Measurements from ENCODE around the gene NOL9. TPM values are rescaled to one million over a fixed set of nuclear protein-coding genes. Genes with fewer than 3 reads are reported as not detected.

The NOL9 gene
- polyA plus RNA-seq, 3 donors: 3.7 to 11.5 (median 7.6) TPM

DNA sequence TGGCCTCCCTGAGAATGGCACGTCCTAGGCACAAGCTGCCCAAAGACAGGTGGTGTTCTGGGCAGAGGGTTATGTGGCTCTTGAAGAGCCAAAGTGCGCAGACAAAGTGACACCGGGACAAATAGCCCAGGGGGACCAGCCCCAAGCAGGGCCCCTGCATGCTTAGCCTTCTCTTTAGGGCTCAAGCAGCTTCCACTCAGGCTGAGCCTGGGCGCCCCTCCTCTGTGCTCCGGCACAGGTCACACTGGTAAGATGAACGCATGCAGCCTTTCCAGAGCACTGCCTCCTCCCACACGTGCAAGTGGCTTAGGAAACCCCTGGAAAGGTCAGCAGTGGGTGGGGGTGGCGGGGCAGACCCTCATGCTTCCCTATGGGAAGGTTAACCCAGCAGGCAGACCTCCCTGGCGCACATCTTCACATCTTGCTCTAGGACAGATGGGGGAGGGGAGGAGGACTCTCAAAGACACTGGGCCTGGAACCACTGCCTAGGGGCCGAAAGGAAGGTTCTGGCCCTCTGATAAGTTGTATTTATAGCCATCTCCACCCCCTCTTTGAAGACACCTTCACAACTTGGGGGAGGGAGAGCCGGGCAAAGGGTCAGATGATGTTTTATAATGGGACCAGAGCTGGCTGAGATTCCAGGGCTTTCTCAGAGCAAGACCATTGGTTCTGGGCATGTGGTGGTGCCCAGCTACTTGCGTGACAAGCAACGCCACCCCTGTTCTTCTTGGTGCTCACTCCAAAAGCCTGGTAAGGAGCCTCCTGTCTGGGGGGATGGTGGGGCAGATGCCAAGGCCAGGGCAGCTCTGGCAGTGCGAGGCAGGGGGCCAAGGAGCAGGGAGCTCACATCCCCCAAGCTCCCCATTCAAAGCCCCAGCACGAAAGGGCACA, 42.8 kb upstream of the NOL9 start:
- WGBS (ENCODE audit: insufficient coverage): 96% methylated on average over 10 of the region's 15 CpGs
- peaks cover 98% of the 10 kb centered on the region for H4K20me1 ChIP-seq (ENCODE audit: insufficient read depth, low read length)

DNA sequence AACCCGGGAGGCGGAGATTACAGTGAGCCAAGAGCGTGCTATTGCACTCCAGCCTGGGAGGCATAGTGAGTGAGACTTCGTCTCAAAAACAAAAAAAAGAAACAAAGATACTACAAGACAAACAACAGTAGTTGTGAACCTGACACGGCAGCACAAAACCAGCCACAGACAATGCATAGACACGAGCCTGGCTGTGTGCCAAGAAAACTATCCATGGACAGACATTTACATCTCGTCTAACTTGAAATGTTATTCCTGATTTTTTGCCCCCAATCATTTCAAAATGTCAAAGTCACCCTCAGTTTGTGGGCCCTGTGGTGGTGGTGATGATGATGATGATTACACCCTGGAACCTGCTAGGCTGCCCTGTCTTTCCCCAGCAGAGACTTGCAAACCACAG, 42.0 kb upstream of the NOL9 start:
- H3K4me1 ChIP-seq (ENCODE audit: control insufficient read depth in 1 of 2, insufficient read depth in 2 of 2, low read length in 2 of 2): peaks cover 34 to 51% of the 10 kb centered on the region in 2 donors

More for the DNA sequence above, 42.8 kb upstream of the NOL9 start:
- Mint-ChIP-seq H3K9me3 (peaks cover 0 to 2% (median 0%) of the 10 kb centered on the region in 7 donors), H3K4me1 (peaks cover 37% of the 10 kb centered on the region), H3K27me3 (ENCODE audit: low read depth in 3 of 3) (no peaks in the 10 kb centered on the region), H3K4me3 (no peak overlapping the region), H3K27ac (peak overlapping the region in 2 of 7 donors; percentile 37 to 50), H3K36me3 (peaks cover 52 to 75% of the 10 kb centered on the region in 2 donors)
- H3K4me3 ChIP-seq (replicated peaks in 1 of 3; ENCODE audit: low read depth in 2 of 3, low read length in 3 of 3): no peak overlapping the region
- no peak overlapping the region for H3K4me2 ChIP-seq (replicated peaks; ENCODE audit: extremely low read depth, low read length, poor library complexity, severe bottlenecking)
- H3K27ac ChIP-seq (ENCODE audit: low read depth in 1 of 2, low read length in 2 of 2): peak overlapping the region in 1 of 2 donors; percentile 4
- no peaks in the 10 kb centered on the region for H3K9me3 ChIP-seq (replicated peaks in 1 of 2; ENCODE audit: control insufficient read depth in 1 of 2, insufficient read depth in 1 of 2, low read length in 2 of 2)
- no peaks in the 10 kb centered on the region for H3K27me3 ChIP-seq (ENCODE audit: control insufficient read depth in 2 of 2, insufficient read depth in 2 of 2, low read length in 2 of 2)
- H2AFZ ChIP-seq (ENCODE audit: insufficient read depth, low read depth, low read length, poor library complexity, severe bottlenecking): no peak overlapping the region
- peaks cover 57 to 61% of the 10 kb centered on the region in 2 donors for H3K36me3 ChIP-seq (replicated peaks in 1 of 2; ENCODE audit: control insufficient read depth in 1 of 2, insufficient read depth in 2 of 2, low read length in 2 of 2)
- no peak for DNase-seq
- no peak overlapping the region for H3K9ac ChIP-seq (ENCODE audit: insufficient read depth, low read length, poor library complexity, severe bottlenecking)
- TF ChIP-seq, protein P1, sequence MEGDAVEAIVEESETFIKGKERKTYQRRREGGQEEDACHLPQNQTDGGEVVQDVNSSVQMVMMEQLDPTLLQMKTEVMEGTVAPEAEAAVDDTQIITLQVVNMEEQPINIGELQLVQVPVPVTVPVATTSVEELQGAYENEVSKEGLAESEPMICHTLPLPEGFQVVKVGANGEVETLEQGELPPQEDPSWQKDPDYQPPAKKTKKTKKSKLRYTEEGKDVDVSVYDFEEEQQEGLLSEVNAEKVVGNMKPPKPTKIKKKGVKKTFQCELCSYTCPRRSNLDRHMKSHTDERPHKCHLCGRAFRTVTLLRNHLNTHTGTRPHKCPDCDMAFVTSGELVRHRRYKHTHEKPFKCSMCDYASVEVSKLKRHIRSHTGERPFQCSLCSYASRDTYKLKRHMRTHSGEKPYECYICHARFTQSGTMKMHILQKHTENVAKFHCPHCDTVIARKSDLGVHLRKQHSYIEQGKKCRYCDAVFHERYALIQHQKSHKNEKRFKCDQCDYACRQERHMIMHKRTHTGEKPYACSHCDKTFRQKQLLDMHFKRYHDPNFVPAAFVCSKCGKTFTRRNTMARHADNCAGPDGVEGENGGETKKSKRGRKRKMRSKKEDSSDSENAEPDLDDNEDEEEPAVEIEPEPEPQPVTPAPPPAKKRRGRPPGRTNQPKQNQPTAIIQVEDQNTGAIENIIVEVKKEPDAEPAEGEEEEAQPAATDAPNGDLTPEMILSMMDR (IDR thresholded peaks at IDR 0.05): no peak
- H3K79me2 ChIP-seq (ENCODE audit: insufficient read depth, low read length): peaks cover 72% of the 10 kb centered on the region
- H3K4me1 ChIP-seq (ENCODE audit: control insufficient read depth in 1 of 2, insufficient read depth in 2 of 2, low read length in 2 of 2): peaks cover 28 to 48% of the 10 kb centered on the region in 2 donors
- intact Hi-C loops (cut with micrococcal nuclease): no loop called here

More for the DNA sequence above, 42.0 kb upstream of the NOL9 start:
- Mint-ChIP-seq H3K4me1 (peaks cover 44% of the 10 kb centered on the region), H3K27ac (no peak overlapping the region), H3K4me3 (no peak overlapping the region), H3K9me3 (peaks cover 0 to 2% (median 0%) of the 10 kb centered on the region in 7 donors), H3K36me3 (peaks cover 52 to 75% of the 10 kb centered on the region in 2 donors), H3K27me3 (ENCODE audit: low read depth in 3 of 3) (no peaks in the 10 kb centered on the region)
- Histone ChIP-seq H3K27ac (ENCODE audit: low read depth in 1 of 2, low read length in 2 of 2) (no peak overlapping the region), H2AFZ (ENCODE audit: insufficient read depth, low read depth, low read length, poor library complexity, severe bottlenecking) (no peak overlapping the region), H3K9me3 (replicated peaks in 1 of 2; ENCODE audit: control insufficient read depth in 1 of 2, insufficient read depth in 1 of 2, low read length in 2 of 2) (no peaks in the 10 kb centered on the region), H4K20me1 (ENCODE audit: insufficient read depth, low read length) (peaks cover 98% of the 10 kb centered on the region), H3K4me2 (replicated peaks; ENCODE audit: extremely low read depth, low read length, poor library complexity, severe bottlenecking) (no peak overlapping the region), H3K4me3 (replicated peaks in 1 of 3; ENCODE audit: low read depth in 2 of 3, low read length in 3 of 3) (no peak overlapping the region), H3K9ac (ENCODE audit: insufficient read depth, low read length, poor library complexity, severe bottlenecking) (no peak overlapping the region), H3K36me3 (replicated peaks in 1 of 2; ENCODE audit: control insufficient read depth in 1 of 2, insufficient read depth in 2 of 2, low read length in 2 of 2) (peaks cover 62 to 66% of the 10 kb centered on the region in 2 donors), H3K79me2 (ENCODE audit: insufficient read depth, low read length) (peaks cover 64% of the 10 kb centered on the region), H3K27me3 (ENCODE audit: control insufficient read depth in 2 of 2, insufficient read depth in 2 of 2, low read length in 2 of 2) (no peaks in the 10 kb centered on the region)
- DNase-seq: no peak
- 62% methylated on average over 2 of the region's 7 CpGs for WGBS (ENCODE audit: insufficient coverage)
- TF ChIP-seq, protein P1 (IDR thresholded peaks at IDR 0.05): no peak
- intact Hi-C loops (cut with micrococcal nuclease): no loop called here

All from CD14-positive monocyte (primary cell).